ENCODE measurements around the gene ROBO1.

DNA sequence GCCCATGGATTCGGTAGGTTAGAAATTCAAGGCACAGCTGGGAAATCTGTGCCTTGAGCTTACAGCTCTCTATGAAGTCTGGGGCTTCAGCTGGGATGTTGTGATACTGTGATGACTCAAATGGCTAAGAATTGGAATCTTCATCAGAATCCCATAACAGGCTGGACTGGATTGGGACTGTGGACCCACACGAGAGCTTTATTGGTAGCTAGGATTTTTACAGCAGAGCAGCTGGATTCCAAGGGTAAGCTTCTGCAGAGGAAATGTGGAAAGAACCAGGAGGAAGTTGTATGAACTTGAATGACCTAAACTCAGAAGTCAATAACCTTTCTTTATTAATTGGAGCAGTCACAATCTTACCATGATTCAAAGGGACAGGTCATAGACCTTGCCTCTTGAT is 1187.1 kb downstream of the ROBO1 start:
- TF ChIP-seq POLR2A (IDR thresholded peaks at IDR 0.05; ENCODE audit: low read depth, low read length) (no peak), TAF1 (IDR thresholded peaks at IDR 0.05; ENCODE audit: borderline replicate concordance, low read depth, low read length) (no peak), POLR2AphosphoS5 (IDR thresholded peaks at IDR 0.05; ENCODE audit: low read depth, low read length) (no peak)

Measured in GM12892 (cell line).